Osteocyte (in vitro differentiated cells): ENCODE results near the gene EGFR. TPM values are rescaled to one million over a fixed set of nuclear protein-coding genes. Genes with fewer than 3 reads are reported as not detected.

Experiments used
- DNase-seq: peaks from one replicate; pipeline ENCODE4 v3.0.0; 2021; ENCODE audit warnings: mixed read lengths; ENCODE audit not compliant: unreplicated experiment; ENCODE audit errors: extremely low spot score
- H3K27ac Mint-ChIP-seq: one replicate; pipeline ENCODE4 v1.8.0; 2021; ENCODE audit warnings: mild to moderate bottlenecking, mixed read lengths; ENCODE audit not compliant: unreplicated experiment
- H3K27me3 Mint-ChIP-seq: one replicate; pipeline ENCODE4 v1.8.0; 2021; ENCODE audit warnings: mixed read lengths; ENCODE audit not compliant: unreplicated experiment
- H3K36me3 Mint-ChIP-seq: one replicate; pipeline ENCODE4 v1.8.0; 2021; ENCODE audit warnings: mixed read lengths; ENCODE audit not compliant: unreplicated experiment
- H3K4me1 Mint-ChIP-seq: one replicate; pipeline ENCODE4 v1.8.0; 2021; ENCODE audit warnings: mixed read lengths; ENCODE audit not compliant: unreplicated experiment
- H3K4me3 Mint-ChIP-seq: one replicate; pipeline ENCODE4 v1.8.0; 2021; ENCODE audit warnings: mild to moderate bottlenecking, moderate library complexity, mixed read lengths; ENCODE audit not compliant: unreplicated experiment
- H3K9me3 Mint-ChIP-seq: one replicate; pipeline ENCODE4 v1.8.0; 2021; ENCODE audit warnings: mixed read lengths; ENCODE audit not compliant: unreplicated experiment
- CTCF ChIP-seq: fragments of 200-600 bp; sonication (generic); IDR thresholded peaks from 2 replicates; pipeline ENCODE4 v1.5.0; 2021; ENCODE audit warnings: antibody characterized with exemption, mild to moderate bottlenecking, moderate library complexity
- total RNA-seq: library from RNA; stranded (reverse); gene quantifications from 2 replicates; pipeline ENCODE4 v1.2.1, GENCODE V29; 2021

Gene EGFR
- total RNA-seq, 1 donor from 2014 or later: 56.5 TPM

GRCh38 chr7:55092186-55092974 lies 73.6 kb downstream of the EGFR start:
- no peaks in the 10 kb centered on the region for H3K36me3 Mint-ChIP-seq
- H3K4me3 Mint-ChIP-seq: no peak overlapping the region
- H3K4me1 Mint-ChIP-seq: peaks cover 25% of the 10 kb centered on the region
- no peak for TF ChIP-seq CTCF
- no peaks in the 10 kb centered on the region for H3K9me3 Mint-ChIP-seq
- no peak overlapping the region for H3K27ac Mint-ChIP-seq
- H3K27me3 Mint-ChIP-seq: no peaks in the 10 kb centered on the region
- DNase-seq: no peak

GRCh38 chr7:55092975-55093373 lies 74.2 kb downstream of the EGFR start:
- no peak overlapping the region for H3K4me3 Mint-ChIP-seq
- TF ChIP-seq CTCF: no peak
- no peak overlapping the region for H3K27ac Mint-ChIP-seq
- H3K9me3 Mint-ChIP-seq: no peaks in the 10 kb centered on the region
- H3K36me3 Mint-ChIP-seq: no peaks in the 10 kb centered on the region
- no peaks in the 10 kb centered on the region for H3K27me3 Mint-ChIP-seq
- peaks cover 19% of the 10 kb centered on the region for H3K4me1 Mint-ChIP-seq
- DNase-seq: no peak

GRCh38 chr7:55093674-55094073 lies 74.9 kb downstream of the EGFR start:
- H3K9me3 Mint-ChIP-seq: no peaks in the 10 kb centered on the region
- H3K27me3 Mint-ChIP-seq: no peaks in the 10 kb centered on the region
- H3K4me1 Mint-ChIP-seq: peaks cover 15% of the 10 kb centered on the region
- no peak overlapping the region for H3K4me3 Mint-ChIP-seq
- DNase-seq: no peak
- no peak for TF ChIP-seq CTCF
- H3K36me3 Mint-ChIP-seq: no peaks in the 10 kb centered on the region
- no peak overlapping the region for H3K27ac Mint-ChIP-seq

GRCh38 chr7:55094092-55094690 lies 75.4 kb downstream of the EGFR start:
- TF ChIP-seq CTCF: no peak
- no peaks in the 10 kb centered on the region for H3K36me3 Mint-ChIP-seq
- H3K27ac Mint-ChIP-seq: no peak overlapping the region
- H3K9me3 Mint-ChIP-seq: no peaks in the 10 kb centered on the region
- H3K4me3 Mint-ChIP-seq: no peak overlapping the region
- no peak for DNase-seq
- no peaks in the 10 kb centered on the region for H3K27me3 Mint-ChIP-seq
- peaks cover 19% of the 10 kb centered on the region for H3K4me1 Mint-ChIP-seq

- H3K36me3 Mint-ChIP-seq: no peaks in the 10 kb centered on the region
- H3K27me3 Mint-ChIP-seq: no peaks in the 10 kb centered on the region
- no peak for DNase-seq
- H3K4me3 Mint-ChIP-seq: no peak overlapping the region
- H3K9me3 Mint-ChIP-seq: no peaks in the 10 kb centered on the region
- TF ChIP-seq CTCF: no peak
- no peak overlapping the region for H3K27ac Mint-ChIP-seq
- H3K4me1 Mint-ChIP-seq: peaks cover 29% of the 10 kb centered on the region
Measured at GRCh38 chr7:55095672-55096071, 76.9 kb downstream of the EGFR start.
